ENCODE results near the gene EXOC4.

The EXOC4 gene

GRCh38 chr7:133947458-133948254, 694.8 kb downstream of the EXOC4 start:
- Mint-ChIP-seq H3K4me3 (no peak overlapping the region), H3K27me3 (no peaks in the 10 kb centered on the region), H3K36me3 (ENCODE audit: insufficient read depth) (peaks cover 3% of the 10 kb centered on the region), H3K27ac (no peak overlapping the region), H3K4me1 (ENCODE audit: low read depth in 2 of 2) (no peaks in the 10 kb centered on the region), H3K9me3 (no peaks in the 10 kb centered on the region)
- no peak for DNase-seq
- ATAC-seq (replicated peaks): no peak

- no peak for ATAC-seq (replicated peaks)
- Mint-ChIP-seq H3K27ac (no peak overlapping the region), H3K9me3 (no peaks in the 10 kb centered on the region), H3K27me3 (no peaks in the 10 kb centered on the region), H3K36me3 (ENCODE audit: insufficient read depth) (peaks cover 7% of the 10 kb centered on the region), H3K4me1 (ENCODE audit: low read depth in 2 of 2) (no peaks in the 10 kb centered on the region), H3K4me3 (no peak overlapping the region)
- no peak for DNase-seq
These were observed 695.7 kb downstream of the EXOC4 start for GRCh38 chr7:133948588-133948987.

- no peak overlapping the region for H3K27ac Mint-ChIP-seq
- ATAC-seq (replicated peaks): no peak
- DNase-seq: no peak
- H3K36me3 Mint-ChIP-seq (ENCODE audit: insufficient read depth): peaks cover 4% of the 10 kb centered on the region
- H3K4me3 Mint-ChIP-seq: no peak overlapping the region
- H3K27me3 Mint-ChIP-seq: no peaks in the 10 kb centered on the region
- H3K9me3 Mint-ChIP-seq: no peaks in the 10 kb centered on the region
- H3K4me1 Mint-ChIP-seq (ENCODE audit: low read depth in 2 of 2): peaks cover 0 to 2% of the 10 kb centered on the region in 2 donors
These were observed 698.0 kb downstream of the EXOC4 start for GRCh38 chr7:133950855-133951254.

- peaks cover 4% of the 10 kb centered on the region for H3K36me3 Mint-ChIP-seq (ENCODE audit: insufficient read depth)
- H3K9me3 Mint-ChIP-seq: no peaks in the 10 kb centered on the region
- H3K27ac Mint-ChIP-seq: no peak overlapping the region
- H3K4me3 Mint-ChIP-seq: no peak overlapping the region
- DNase-seq (no peak), ATAC-seq (replicated peaks) (no peak)
- H3K4me1 Mint-ChIP-seq (ENCODE audit: low read depth in 2 of 2): peaks cover 0 to 2% of the 10 kb centered on the region in 2 donors
- H3K27me3 Mint-ChIP-seq: no peaks in the 10 kb centered on the region
These were observed 702.3 kb downstream of the EXOC4 start for GRCh38 chr7:133955208-133955607.

GRCh38 chr7:133957845-133958244, 705.0 kb downstream of the EXOC4 start:
- Mint-ChIP-seq H3K4me3 (no peak overlapping the region), H3K9me3 (no peaks in the 10 kb centered on the region), H3K27ac (no peak overlapping the region), H3K27me3 (no peaks in the 10 kb centered on the region), H3K36me3 (ENCODE audit: insufficient read depth) (peaks cover 4% of the 10 kb centered on the region), H3K4me1 (ENCODE audit: low read depth in 2 of 2) (peaks cover 0 to 4% of the 10 kb centered on the region in 2 donors)
- ATAC-seq (replicated peaks): no peak
- DNase-seq: no peak

GRCh38 chr7:133958822-133959221, 705.9 kb downstream of the EXOC4 start:
- Mint-ChIP-seq H3K9me3 (no peaks in the 10 kb centered on the region), H3K27me3 (no peaks in the 10 kb centered on the region), H3K4me1 (ENCODE audit: low read depth in 2 of 2) (peaks cover 0 to 4% of the 10 kb centered on the region in 2 donors), H3K4me3 (no peak overlapping the region), H3K27ac (peak overlapping the region in 1 of 2 donors; percentile 30), H3K36me3 (ENCODE audit: insufficient read depth) (no peaks in the 10 kb centered on the region)
- DNase-seq (no peak), ATAC-seq (replicated peaks) (no peak)

GRCh38 chr7:133959505-133959904, 706.6 kb downstream of the EXOC4 start:
- no peak overlapping the region for H3K4me3 Mint-ChIP-seq
- DNase-seq: no peak
- H3K9me3 Mint-ChIP-seq: peaks cover 0 to 2% of the 10 kb centered on the region in 2 donors
- ATAC-seq (replicated peaks): no peak
- peaks cover 0 to 4% of the 10 kb centered on the region in 2 donors for H3K4me1 Mint-ChIP-seq (ENCODE audit: low read depth in 2 of 2)
- peak overlapping the region in 1 of 2 donors; percentile 30 for H3K27ac Mint-ChIP-seq
- no peaks in the 10 kb centered on the region for H3K27me3 Mint-ChIP-seq
- H3K36me3 Mint-ChIP-seq (ENCODE audit: insufficient read depth): no peaks in the 10 kb centered on the region

- Mint-ChIP-seq H3K4me3 (no peak overlapping the region), H3K27ac (no peak overlapping the region), H3K36me3 (ENCODE audit: insufficient read depth) (no peaks in the 10 kb centered on the region), H3K9me3 (peaks cover 0 to 6% of the 10 kb centered on the region in 2 donors), H3K27me3 (no peaks in the 10 kb centered on the region), H3K4me1 (ENCODE audit: low read depth in 2 of 2) (peaks cover 0 to 2% of the 10 kb centered on the region in 2 donors)
- ATAC-seq (replicated peaks) (no peak), DNase-seq (no peak)
These were observed 708.8 kb downstream of the EXOC4 start for GRCh38 chr7:133961724-133962123.

- DNase-seq: no peak
- peaks cover 6 to 7% of the 10 kb centered on the region in 2 donors for H3K9me3 Mint-ChIP-seq
- no peaks in the 10 kb centered on the region for H3K36me3 Mint-ChIP-seq (ENCODE audit: insufficient read depth)
- ATAC-seq (replicated peaks): no peak
- no peak overlapping the region for H3K4me3 Mint-ChIP-seq
- H3K4me1 Mint-ChIP-seq (ENCODE audit: low read depth in 2 of 2): peaks cover 0 to 2% of the 10 kb centered on the region in 2 donors
- H3K27me3 Mint-ChIP-seq: no peaks in the 10 kb centered on the region
- no peak overlapping the region for H3K27ac Mint-ChIP-seq
These were observed 709.8 kb downstream of the EXOC4 start for GRCh38 chr7:133962646-133963045.

- Mint-ChIP-seq H3K36me3 (ENCODE audit: insufficient read depth) (no peaks in the 10 kb centered on the region), H3K27me3 (no peaks in the 10 kb centered on the region), H3K9me3 (peaks cover 6 to 7% of the 10 kb centered on the region in 2 donors), H3K27ac (no peak overlapping the region), H3K4me1 (ENCODE audit: low read depth in 2 of 2) (peaks cover 0 to 2% of the 10 kb centered on the region in 2 donors), H3K4me3 (no peak overlapping the region)
- DNase-seq (no peak), ATAC-seq (replicated peaks) (no peak)
These were observed 710.8 kb downstream of the EXOC4 start for GRCh38 chr7:133963629-133964028.

- no peak for DNase-seq
- ATAC-seq (replicated peaks): no peak
- Mint-ChIP-seq H3K27ac (no peak overlapping the region), H3K27me3 (no peaks in the 10 kb centered on the region), H3K36me3 (ENCODE audit: insufficient read depth) (no peaks in the 10 kb centered on the region), H3K4me1 (ENCODE audit: low read depth in 2 of 2) (peaks cover 0 to 5% of the 10 kb centered on the region in 2 donors), H3K4me3 (no peak overlapping the region), H3K9me3 (peaks cover 0 to 7% of the 10 kb centered on the region in 2 donors)
These were observed 718.7 kb downstream of the EXOC4 start for GRCh38 chr7:133971625-133972024.

- Mint-ChIP-seq H3K4me3 (no peak overlapping the region), H3K27me3 (no peaks in the 10 kb centered on the region), H3K9me3 (no peaks in the 10 kb centered on the region), H3K36me3 (ENCODE audit: insufficient read depth) (no peaks in the 10 kb centered on the region), H3K27ac (no peak overlapping the region), H3K4me1 (ENCODE audit: low read depth in 2 of 2) (peaks cover 0 to 5% of the 10 kb centered on the region in 2 donors)
- no peak for ATAC-seq (replicated peaks)
- DNase-seq: no peak
These were observed 720.8 kb downstream of the EXOC4 start for GRCh38 chr7:133973710-133974109.

- Mint-ChIP-seq H3K27ac (no peak overlapping the region), H3K36me3 (ENCODE audit: insufficient read depth) (no peaks in the 10 kb centered on the region), H3K4me1 (ENCODE audit: low read depth in 2 of 2) (peaks cover 0 to 5% of the 10 kb centered on the region in 2 donors), H3K27me3 (no peaks in the 10 kb centered on the region), H3K9me3 (no peaks in the 10 kb centered on the region), H3K4me3 (no peak overlapping the region)
- ATAC-seq (replicated peaks) (no peak), DNase-seq (no peak)
These were observed 722.3 kb downstream of the EXOC4 start for GRCh38 chr7:133975130-133975529.

- Mint-ChIP-seq H3K36me3 (ENCODE audit: insufficient read depth) (no peaks in the 10 kb centered on the region), H3K4me1 (ENCODE audit: low read depth in 2 of 2) (peaks cover 0 to 5% of the 10 kb centered on the region in 2 donors)
- ATAC-seq (replicated peaks): no peak
These were observed 723.3 kb downstream of the EXOC4 start for GRCh38 chr7:133976140-133976539.

More at GRCh38 chr7:133976140-133976539, 723.3 kb downstream of the EXOC4 start:
- DNase-seq: no peak
- Mint-ChIP-seq H3K4me3 (no peak overlapping the region), H3K27ac (no peak overlapping the region), H3K27me3 (no peaks in the 10 kb centered on the region), H3K9me3 (no peaks in the 10 kb centered on the region)
